GM19193 (cell line): ENCODE measurements around the gene TUBA4B.

Experiments used
- POLR2A ChIP-seq: IDR thresholded peaks from 4 replicates; pipeline ENCODE4 v1.6.1; 2011; ENCODE audit not compliant: insufficient read depth, insufficient read length; ENCODE audit errors: extremely low read depth

TUBA4B gene

DNA sequence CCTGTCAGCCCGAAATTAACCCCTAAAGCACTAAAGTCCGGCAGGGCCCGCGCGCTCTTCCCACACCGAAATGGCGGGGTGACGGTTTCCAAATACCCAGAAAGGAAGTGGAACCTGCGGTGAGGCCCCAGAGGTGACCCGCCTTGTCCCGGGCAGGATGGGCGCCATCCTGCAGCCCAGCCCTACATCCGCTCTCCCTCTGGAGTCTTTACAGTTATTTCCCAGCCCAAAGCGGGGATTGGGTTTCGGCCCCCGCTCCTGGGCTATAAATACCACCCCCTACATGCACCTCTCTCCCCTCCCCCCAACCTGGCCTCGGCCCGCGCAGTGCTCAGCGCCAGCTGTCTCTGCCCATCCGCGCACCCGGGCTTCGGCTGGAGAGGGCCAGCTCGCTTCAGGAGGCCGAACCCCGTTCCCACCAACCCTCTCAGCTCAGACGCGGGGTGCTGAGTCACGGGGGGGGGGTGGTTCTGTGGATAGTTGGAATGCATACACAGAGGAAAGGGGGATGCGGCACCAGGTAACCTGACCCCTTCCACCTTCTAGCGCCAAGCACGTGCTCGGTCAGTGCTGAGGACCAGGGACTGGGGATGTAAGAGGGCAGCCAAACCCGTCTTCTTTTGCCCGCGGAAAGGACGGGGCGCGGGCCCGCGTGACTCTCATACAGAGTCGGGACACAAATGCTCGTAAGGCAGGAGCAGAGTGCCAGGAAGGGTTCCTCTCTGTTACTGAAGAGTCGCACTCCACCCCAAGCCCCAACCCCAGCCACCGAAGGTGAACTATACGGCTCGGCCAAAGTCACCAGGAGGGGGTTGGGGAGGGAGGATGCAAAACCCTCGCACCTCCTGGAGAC is at the start of gene TUBA4B:
Gene TUBA4B, plus strand, starts transcription at position 344 of the 853 bp plus-strand sequence. Its CDS starts 165 bp downstream, at position 509.
- TF ChIP-seq POLR2A, result peak; percentile 48

DNA sequence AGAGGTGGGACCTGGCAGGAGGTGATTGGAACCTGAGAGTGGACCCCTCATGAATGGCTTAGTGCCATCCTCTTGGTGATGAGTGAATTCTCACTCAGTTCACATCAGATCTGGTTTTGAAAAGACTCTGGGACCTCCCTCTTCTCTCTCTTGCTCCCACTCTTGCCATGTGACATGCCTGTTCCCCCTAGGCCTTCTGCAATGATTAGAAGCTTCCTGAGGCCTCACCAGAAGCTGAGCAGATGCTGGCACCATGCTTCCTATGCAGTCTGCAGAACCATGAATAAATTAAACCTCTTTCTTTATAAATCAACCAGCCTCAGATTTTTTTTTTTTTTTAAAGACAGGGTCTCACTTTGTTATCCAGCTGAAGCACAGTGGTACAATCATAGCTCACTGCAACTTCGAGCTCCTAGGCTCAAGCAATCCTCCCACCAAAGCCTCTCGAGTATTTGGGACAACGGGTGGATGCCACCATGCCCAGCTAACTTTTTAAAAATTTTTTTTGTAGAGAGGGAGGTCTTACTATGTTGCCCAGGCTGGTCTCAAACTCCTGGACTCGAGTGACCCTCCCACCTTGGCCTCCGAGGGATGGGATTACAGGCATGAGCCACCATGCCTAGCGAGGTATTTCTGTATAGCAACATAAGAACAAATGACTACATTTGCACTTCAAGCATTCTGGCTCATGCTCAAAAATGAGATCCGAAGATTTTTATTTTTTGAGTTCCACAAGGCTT is 48.4 kb upstream of the TUBA4B start:
- no peak for TF ChIP-seq POLR2A

DNA sequence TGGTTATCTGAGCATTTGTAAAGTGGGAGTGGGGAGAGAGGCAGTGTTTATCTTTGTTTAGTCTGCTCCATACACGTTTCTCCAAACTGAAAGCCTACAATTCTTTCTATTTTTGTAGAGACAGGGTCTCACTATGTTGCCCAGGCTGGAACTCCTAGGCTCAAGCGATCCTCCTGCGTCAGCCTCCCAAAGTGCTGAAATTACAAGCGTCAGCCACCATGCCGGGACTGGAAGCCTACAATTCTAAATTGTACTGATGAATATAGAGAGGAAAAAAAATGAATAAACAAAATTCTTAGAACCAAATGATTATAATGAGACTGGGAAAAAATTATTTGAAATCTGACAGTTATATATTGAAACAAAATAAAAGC is 47.9 kb upstream of the TUBA4B start:
- TF ChIP-seq POLR2A, result no peak

DNA sequence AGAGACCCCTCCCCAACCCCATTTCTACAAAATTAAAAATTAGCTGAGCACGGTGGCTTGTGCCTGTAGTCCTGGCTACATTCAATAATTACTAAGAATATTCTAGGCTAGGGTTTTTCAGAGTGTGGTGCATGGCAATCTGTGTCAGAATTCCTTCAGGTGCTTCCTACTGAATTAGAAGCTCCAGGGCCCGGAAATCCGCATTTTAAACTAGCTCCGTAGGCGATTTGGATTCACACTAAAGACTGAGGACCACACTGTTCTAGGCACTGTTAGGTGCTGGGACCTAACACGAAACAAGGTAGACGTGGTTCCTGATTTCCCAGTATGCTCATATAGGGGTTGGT is 47.1 kb upstream of the TUBA4B start:
- no peak for TF ChIP-seq POLR2A

DNA sequence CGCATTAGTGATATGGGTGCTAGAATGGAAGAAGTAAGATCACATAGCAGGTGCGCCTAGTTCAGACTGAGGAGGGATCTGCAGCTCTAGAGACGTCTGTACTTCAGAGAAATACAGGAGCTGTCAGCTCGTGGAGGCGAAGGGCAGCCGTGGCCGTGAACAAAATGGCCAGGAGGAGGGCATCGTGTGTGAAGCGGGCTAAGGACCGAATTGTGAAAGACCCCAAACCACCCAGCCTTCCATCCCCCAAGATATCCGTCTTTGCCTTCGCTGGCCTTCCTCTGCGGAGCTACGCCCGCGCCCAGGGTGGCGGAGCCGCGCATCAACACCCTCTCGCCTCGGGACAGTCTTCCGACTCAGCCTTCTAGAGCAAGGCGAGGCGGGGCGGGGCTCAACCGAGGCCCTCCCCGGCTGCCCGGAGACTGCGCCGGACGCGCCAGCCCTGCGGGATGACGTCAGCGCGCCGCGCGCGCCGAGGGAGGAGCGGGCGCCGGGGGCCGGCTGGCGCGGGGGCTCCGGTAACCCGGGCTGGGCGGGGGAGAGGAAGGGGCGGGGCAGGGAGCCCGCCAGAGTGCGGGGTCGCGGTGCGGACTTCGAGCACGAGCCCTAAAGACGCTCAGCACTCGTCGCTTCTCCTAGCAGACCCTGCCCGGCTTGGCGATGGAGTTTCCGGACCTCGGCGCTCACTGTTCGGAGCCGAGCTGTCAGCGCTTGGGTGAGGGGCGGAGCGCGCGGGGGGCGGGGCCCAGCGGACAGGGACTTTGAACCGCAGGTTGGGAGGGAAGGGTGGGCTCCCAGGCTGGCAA is 46.5 kb upstream of the TUBA4B start, which contains the start of gene ZFAND2B:
Gene ZFAND2B, plus strand, starts transcription at position 455 of the 806 bp plus-strand sequence. Its CDS starts 206 bp downstream, at position 661.
- TF ChIP-seq POLR2A, result peak; percentile 98

DNA sequence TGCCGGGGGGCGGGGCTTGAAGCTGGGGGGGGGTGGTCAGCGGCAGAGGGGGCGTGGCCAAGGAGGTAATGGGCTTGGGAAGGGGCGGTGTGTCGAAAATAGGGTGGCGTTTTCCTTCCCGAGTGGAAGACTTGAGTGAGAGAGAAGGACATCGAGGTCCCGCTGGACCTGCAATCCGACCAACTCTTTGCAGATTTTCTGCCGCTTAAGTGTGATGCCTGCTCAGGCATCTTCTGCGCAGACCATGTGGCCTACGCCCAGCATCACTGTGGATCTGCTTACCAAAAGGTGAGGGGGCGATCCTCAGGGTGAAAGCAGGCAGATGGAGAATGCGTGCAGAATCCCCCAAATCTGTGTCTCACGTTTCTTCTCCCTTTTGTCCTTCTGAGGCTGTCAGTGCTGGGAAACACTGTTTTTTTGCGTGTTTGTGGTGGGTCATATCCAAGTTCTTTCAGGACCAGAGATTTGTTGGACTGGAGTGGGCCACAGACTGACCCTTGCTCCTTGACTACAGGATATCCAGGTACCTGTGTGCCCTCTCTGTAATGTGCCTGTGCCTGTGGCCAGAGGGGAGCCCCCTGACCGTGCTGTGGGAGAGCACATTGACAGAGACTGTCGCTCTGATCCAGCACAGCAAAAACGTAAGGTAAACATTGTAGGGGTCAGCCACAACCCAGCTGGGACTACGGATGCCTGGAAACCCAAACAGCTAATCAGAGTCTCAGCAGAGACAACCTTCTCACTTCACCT is 45.7 kb upstream of the TUBA4B start:
- TF ChIP-seq POLR2A, result no peak

DNA sequence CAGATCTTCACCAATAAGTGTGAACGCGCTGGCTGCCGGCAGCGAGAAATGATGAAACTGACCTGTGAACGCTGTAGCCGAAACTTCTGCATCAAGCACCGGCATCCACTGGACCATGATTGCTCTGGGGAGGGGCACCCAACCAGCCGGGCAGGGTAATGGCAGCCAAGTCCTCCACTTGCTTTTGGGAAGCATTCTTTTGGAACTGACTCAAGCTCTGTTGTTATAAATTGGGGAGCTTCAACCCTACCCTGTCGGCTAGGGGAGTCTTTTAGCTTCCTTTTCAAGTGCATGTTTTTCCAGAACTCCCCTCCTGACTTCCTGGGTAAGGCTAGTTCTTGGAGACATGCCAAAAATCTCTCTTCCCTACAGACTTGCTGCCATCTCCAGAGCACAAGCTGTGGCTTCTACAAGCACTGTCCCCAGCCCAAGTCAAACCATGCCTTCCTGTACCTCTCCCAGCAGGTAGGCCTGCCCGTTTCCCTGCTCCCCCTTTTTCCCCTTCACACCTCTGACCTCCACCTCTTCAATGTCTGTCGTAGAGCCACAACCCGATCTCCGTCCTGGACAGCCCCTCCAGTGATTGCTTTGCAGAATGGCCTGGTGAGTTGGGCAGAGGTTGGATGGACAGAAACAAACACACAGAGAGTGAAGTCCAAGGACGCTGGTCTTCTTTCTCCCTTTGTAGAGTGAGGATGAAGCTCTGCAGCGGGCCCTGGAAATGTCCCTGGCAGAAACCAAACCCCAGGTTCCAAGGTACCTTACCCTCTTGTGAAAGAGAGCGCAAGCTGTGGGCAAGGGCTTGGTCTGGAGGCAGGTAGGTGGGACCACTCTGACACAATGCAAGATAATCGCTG is 44.9 kb upstream of the TUBA4B start:
- no peak for TF ChIP-seq POLR2A

DNA sequence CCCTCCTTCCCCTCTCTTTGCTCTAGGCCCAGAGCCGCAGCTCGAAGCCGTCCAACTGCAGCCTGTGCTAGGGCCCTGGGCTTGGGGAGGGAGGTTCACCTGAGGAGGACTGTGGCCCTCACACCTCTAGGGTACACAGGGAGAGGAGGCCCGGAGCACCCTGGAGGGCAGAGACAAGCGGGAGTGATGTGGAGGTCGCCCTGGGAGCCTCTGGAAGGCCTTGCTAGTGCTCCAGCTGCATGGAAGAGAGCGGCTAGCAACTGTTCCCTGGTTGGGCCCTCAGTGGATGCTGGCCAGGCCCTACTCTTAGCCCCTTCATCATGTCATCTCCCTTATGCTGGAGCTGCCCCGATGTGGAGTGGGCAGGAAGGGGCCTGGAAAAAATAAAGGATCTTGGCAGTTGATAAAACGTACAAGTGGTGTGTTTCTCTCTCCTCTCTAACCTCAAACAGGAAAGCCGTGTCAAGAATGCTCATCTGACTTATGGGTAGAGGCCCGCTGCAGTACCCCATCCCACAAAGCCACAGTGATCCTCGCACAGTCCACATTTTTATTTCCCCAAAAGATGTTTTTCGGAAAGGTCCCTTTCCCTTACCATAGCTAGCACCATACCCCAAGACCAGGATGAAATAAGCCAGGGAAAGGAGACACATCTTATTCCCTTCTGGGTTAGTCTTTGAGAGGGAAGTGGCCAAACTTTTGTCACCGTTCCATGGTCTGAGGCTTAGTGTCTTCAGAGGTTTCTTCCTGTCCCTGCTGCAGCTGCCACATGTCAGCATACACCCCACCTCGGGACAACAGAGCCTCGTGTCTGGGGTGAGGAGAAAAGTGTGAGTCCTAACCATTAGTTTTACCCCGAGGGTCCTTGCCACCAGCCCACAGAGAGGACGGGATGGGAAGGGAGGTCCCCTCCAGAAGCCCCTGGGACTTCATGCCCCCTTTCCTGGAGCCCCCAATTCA is 43.5 kb upstream of the TUBA4B start:
- no peak for TF ChIP-seq POLR2A

DNA sequence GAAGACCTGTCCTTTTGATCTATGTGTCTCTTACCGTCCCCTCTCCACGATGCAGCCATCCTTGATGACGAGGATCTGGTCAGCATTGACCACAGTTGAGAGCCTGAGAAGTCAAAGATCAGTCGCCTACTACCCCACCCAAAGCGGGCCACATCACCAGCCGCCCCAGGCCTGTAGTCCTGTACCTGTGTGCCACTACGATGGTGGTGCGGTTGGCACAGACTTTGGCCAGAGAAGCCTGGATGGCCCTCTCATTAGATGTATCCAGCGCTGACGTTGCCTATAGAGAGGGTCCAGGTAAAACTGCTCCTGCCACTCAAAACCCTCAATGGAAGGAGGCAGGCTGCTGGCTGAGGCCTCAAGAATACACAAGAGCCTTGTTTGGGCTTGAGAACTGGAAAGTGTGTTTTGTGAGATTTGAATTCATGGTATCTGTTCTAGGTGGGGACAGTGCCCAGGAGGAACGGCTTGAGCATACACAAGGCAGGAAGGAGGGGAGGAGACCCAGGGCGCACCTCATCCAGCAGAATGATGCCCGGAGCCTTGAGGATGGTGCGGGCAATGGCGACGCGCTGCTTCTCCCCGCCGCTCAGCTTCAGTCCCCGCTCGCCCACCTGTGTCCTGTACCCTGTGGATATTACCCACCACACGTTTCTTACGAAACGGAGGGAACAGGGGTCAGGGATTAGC is 42.7 kb upstream of the TUBA4B start:
- no peak for TF ChIP-seq POLR2A

DNA sequence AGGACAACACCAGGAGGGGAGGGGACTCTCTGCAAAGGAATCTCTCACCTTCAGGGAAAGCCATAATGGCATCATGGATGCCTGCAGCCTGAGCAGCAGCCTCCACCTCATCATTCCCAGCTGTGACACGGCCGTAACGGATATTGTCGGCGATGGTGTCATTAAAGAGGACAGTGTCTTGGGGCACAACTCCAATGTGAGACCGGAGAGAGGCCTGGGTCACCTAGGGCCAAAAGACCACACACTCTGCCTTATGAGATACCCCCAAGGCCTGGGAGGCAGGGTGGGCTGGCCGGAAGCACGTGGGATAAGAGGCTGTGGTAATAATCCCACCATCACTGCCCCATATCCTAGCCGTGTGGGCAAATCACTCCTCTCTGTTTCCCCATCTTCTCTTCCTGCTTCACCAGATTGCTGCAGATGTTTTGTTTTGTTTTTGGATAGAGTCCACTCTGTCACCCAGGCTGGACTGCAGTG is 42.1 kb upstream of the TUBA4B start:
- TF ChIP-seq POLR2A, result no peak

DNA sequence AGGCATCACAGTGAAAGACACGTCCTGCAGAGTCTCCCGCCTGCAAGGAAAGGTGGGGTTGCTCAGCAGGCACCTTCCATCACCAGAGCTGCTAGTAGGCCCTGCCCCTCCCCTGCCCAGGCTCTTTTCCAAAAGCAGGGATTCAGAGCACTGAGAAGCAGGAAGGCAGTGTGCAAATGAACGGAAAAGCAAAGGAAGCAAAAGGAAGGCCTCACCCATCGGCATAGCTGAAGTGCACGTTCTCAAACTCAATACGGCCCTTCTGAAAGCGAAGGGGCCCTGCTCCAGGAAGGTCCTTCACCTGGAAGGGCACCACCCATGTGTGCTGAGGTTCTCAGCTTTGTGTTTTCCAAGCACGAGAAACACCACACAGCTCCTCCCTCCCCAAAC is 40.0 kb upstream of the TUBA4B start:
- TF ChIP-seq POLR2A, result no peak
